GM23338 (cell line): Measurements from ENCODE around the gene SEC11A. TPM values are rescaled to one million over a fixed set of nuclear protein-coding genes. Genes with fewer than 3 reads are reported as not detected.

Source experiments
- ATAC-seq: fragments of 200-7000 bp; cut with Tn5 transposase; 3 replicates; pipeline ENCODE4 v1.9.1; 2020
- DNase-seq: peaks from one replicate; pipeline ENCODE4 v3.0.0-alpha.2; 2015; ENCODE audit warnings: low spot score
- H2AFZ ChIP-seq: fragments of 200-600 bp; sonication (generic); 2 replicates; pipeline ENCODE4 v1.8.0; 2016; ENCODE audit warnings: antibody characterized with exemption, mild to moderate bottlenecking, moderate library complexity
- H3F3A ChIP-seq: fragments of 200-600 bp; sonication (generic); replicated peaks from 2 replicates; pipeline ENCODE4 v1.8.0; 2017; ENCODE audit warnings: antibody characterized with exemption, mixed run types, low read depth
- H3K27ac ChIP-seq: fragments of 200-600 bp; sonication (generic); 2 replicates; pipeline ENCODE4 v1.6.1; 2016; ENCODE audit warnings: low read depth
- H3K27me3 ChIP-seq: fragments of 200-600 bp; sonication (generic); 2 replicates; pipeline ENCODE4 v1.8.0; 2016; ENCODE audit warnings: mild to moderate bottlenecking, mixed run types, moderate library complexity; ENCODE audit not compliant: insufficient read depth
- H3K36me3 ChIP-seq: fragments of 200-600 bp; sonication (generic); 2 replicates; pipeline ENCODE4 v1.8.0; 2016; ENCODE audit warnings: mild to moderate bottlenecking; ENCODE audit not compliant: insufficient read depth
- H3K4me1 ChIP-seq: fragments of 200-600 bp; sonication (generic); 2 replicates; pipeline ENCODE4 v1.8.0; 2016; ENCODE audit warnings: mild to moderate bottlenecking, moderate library complexity; ENCODE audit not compliant: insufficient read depth
- H3K4me2 ChIP-seq: fragments of 200-600 bp; sonication (generic); 2 replicates; pipeline ENCODE4 v1.7.1; 2017; ENCODE audit warnings: mixed run types
- H3K4me3 ChIP-seq: fragments of 200-600 bp; sonication (generic); 2 replicates; pipeline ENCODE4 v1.6.1; 2016; ENCODE audit warnings: mixed run types
- H3K79me2 ChIP-seq: fragments of 200-600 bp; sonication (generic); replicated peaks from 2 replicates; pipeline ENCODE4 v1.8.0; 2017; ENCODE audit warnings: mild to moderate bottlenecking; ENCODE audit not compliant: insufficient read depth
- H3K9me2 ChIP-seq: fragments of 200-600 bp; sonication (generic); 2 replicates; pipeline ENCODE4 v1.8.0; 2017; ENCODE audit not compliant: insufficient read depth
- H4K20me1 ChIP-seq: fragments of 200-600 bp; sonication (generic); replicated peaks from 2 replicates; pipeline ENCODE4 v1.8.0; 2017; ENCODE audit warnings: mild to moderate bottlenecking; ENCODE audit not compliant: insufficient read depth
- H3K27ac Mint-ChIP-seq: 2 replicates; pipeline ENCODE4 v1.8.0; 2020; ENCODE audit warnings: inconsistent platforms, mild to moderate bottlenecking, moderate library complexity, mixed read lengths
- H3K27me3 Mint-ChIP-seq: 3 replicates; pipeline ENCODE4 v1.8.0; 2022; ENCODE audit warnings: low read depth, mild to moderate bottlenecking, moderate library complexity, mixed read lengths, inconsistent platforms; ENCODE audit not compliant: insufficient read depth, poor library complexity
- H3K36me3 Mint-ChIP-seq: 3 replicates; pipeline ENCODE4 v1.8.0; 2021; ENCODE audit warnings: low read depth, mild to moderate bottlenecking, inconsistent platforms, moderate library complexity, mixed read lengths
- H3K4me1 Mint-ChIP-seq: 3 replicates; pipeline ENCODE4 v1.8.0; 2020; ENCODE audit warnings: mild to moderate bottlenecking, inconsistent platforms, mixed read lengths
- H3K4me3 Mint-ChIP-seq: 3 replicates; pipeline ENCODE4 v1.8.0; 2021; ENCODE audit warnings: moderate library complexity, mild to moderate bottlenecking, inconsistent platforms, mixed read lengths
- H3K9me3 Mint-ChIP-seq: 3 replicates; pipeline ENCODE4 v1.8.0; 2020; ENCODE audit warnings: moderate library complexity, mild to moderate bottlenecking, inconsistent platforms, mixed read lengths
- CREB1 ChIP-seq: fragments of 250-450 bp; sonication (Bioruptor Pico); IDR thresholded peaks from 2 replicates; pipeline ENCODE4 v1.5.0; 2020; ENCODE audit warnings: low read depth, mild to moderate bottlenecking, moderate library complexity
- EZH2 ChIP-seq: fragments of 200-600 bp; sonication (generic); IDR thresholded peaks from one replicate; pipeline ENCODE4 v1.8.0; 2017; ENCODE audit warnings: antibody characterized with exemption, mild to moderate bottlenecking, low read depth; ENCODE audit not compliant: unreplicated experiment
- JUNB ChIP-seq: IDR thresholded peaks from one replicate; pipeline ENCODE4 v1.6.1; 2016; ENCODE audit warnings: antibody characterized with exemption; ENCODE audit not compliant: unreplicated experiment
- POLR2AphosphoS5 ChIP-seq: IDR thresholded peaks from 2 replicates; pipeline ENCODE4 v1.6.1; 2016; ENCODE audit warnings: antibody characterized with exemption, low read depth
- STAT1 ChIP-seq: IDR thresholded peaks from one replicate; pipeline ENCODE4 v1.6.1; 2016; ENCODE audit warnings: antibody characterized with exemption; ENCODE audit not compliant: unreplicated experiment
- polyA plus RNA-seq: library from polyadenylated mRNA; unstranded; fragments of >200 nt; fragmentation: Nextera tagmentation; extraction: Ambion mirVana; gene quantifications from 2 replicates; pipeline ENCODE4 v1.2.1, GENCODE V29; 2016
- total RNA-seq: library from RNA; depleted of rRNA; stranded (reverse); fragments of >200 nt; shearing (Covaris generic); gene quantifications from 2 replicates; pipeline ENCODE4 v1.2.3, GENCODE V29; 2014
- TF ChIP-seq, protein P1 (sequence below): fragments of 250-450 bp; sonication (Bioruptor Pico); IDR thresholded peaks from 2 replicates; pipeline ENCODE4 v1.5.0; 2020; ENCODE audit warnings: mild to moderate bottlenecking, moderate library complexity
- TF ChIP-seq, protein P2 (sequence below): IDR thresholded peaks from one replicate; pipeline ENCODE4 v1.6.1; 2018; ENCODE audit warnings: antibody characterized with exemption; ENCODE audit not compliant: unreplicated experiment
- TF ChIP-seq, protein P3 (sequence below), 2 experiments: fragments of 200-600 bp in 1 of 2; sonication (generic) in 1 of 2; conservative IDR thresholded peaks; 2 replicates each; pipeline versions ENCODE4 v1.5.1 to v1.6.1; 2016 to 2017; ENCODE audit warnings: antibody characterized with exemption in 2 of 2, low read depth in 2 of 2, mild to moderate bottlenecking in 2 of 2, moderate library complexity in 1 of 2
- TF ChIP-seq, protein P4 (sequence below): IDR thresholded peaks from 2 replicates; pipeline ENCODE4 v1.6.1; 2016; ENCODE audit warnings: antibody characterized with exemption

Gene SEC11A
- total and polyA plus RNA-seq, 2 experiments from 2014 or later, result 191 to 257 TPM

DNA sequence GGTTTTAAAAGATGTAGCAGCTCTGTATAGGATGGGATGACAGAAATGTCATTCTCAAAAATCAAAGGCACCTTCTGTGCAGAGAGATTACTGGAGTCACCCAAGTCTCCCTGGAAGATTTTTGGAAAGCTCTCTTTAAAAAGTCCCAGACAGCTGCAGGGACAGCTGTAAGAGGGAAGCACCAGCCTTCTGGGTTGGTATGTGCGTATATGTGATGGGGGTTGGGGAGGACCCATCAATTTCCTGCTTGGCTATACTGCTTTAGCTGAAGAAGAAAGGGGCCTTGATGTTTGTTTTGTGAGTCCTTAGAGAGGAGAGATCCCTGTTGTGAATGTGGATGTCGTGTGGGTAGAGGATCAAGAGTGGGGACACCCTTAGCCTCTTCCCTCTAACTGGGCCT lies 5.4 kb upstream of the SEC11A start:
- TF ChIP-seq CREB1, result no peak
- TF ChIP-seq, protein P1, sequence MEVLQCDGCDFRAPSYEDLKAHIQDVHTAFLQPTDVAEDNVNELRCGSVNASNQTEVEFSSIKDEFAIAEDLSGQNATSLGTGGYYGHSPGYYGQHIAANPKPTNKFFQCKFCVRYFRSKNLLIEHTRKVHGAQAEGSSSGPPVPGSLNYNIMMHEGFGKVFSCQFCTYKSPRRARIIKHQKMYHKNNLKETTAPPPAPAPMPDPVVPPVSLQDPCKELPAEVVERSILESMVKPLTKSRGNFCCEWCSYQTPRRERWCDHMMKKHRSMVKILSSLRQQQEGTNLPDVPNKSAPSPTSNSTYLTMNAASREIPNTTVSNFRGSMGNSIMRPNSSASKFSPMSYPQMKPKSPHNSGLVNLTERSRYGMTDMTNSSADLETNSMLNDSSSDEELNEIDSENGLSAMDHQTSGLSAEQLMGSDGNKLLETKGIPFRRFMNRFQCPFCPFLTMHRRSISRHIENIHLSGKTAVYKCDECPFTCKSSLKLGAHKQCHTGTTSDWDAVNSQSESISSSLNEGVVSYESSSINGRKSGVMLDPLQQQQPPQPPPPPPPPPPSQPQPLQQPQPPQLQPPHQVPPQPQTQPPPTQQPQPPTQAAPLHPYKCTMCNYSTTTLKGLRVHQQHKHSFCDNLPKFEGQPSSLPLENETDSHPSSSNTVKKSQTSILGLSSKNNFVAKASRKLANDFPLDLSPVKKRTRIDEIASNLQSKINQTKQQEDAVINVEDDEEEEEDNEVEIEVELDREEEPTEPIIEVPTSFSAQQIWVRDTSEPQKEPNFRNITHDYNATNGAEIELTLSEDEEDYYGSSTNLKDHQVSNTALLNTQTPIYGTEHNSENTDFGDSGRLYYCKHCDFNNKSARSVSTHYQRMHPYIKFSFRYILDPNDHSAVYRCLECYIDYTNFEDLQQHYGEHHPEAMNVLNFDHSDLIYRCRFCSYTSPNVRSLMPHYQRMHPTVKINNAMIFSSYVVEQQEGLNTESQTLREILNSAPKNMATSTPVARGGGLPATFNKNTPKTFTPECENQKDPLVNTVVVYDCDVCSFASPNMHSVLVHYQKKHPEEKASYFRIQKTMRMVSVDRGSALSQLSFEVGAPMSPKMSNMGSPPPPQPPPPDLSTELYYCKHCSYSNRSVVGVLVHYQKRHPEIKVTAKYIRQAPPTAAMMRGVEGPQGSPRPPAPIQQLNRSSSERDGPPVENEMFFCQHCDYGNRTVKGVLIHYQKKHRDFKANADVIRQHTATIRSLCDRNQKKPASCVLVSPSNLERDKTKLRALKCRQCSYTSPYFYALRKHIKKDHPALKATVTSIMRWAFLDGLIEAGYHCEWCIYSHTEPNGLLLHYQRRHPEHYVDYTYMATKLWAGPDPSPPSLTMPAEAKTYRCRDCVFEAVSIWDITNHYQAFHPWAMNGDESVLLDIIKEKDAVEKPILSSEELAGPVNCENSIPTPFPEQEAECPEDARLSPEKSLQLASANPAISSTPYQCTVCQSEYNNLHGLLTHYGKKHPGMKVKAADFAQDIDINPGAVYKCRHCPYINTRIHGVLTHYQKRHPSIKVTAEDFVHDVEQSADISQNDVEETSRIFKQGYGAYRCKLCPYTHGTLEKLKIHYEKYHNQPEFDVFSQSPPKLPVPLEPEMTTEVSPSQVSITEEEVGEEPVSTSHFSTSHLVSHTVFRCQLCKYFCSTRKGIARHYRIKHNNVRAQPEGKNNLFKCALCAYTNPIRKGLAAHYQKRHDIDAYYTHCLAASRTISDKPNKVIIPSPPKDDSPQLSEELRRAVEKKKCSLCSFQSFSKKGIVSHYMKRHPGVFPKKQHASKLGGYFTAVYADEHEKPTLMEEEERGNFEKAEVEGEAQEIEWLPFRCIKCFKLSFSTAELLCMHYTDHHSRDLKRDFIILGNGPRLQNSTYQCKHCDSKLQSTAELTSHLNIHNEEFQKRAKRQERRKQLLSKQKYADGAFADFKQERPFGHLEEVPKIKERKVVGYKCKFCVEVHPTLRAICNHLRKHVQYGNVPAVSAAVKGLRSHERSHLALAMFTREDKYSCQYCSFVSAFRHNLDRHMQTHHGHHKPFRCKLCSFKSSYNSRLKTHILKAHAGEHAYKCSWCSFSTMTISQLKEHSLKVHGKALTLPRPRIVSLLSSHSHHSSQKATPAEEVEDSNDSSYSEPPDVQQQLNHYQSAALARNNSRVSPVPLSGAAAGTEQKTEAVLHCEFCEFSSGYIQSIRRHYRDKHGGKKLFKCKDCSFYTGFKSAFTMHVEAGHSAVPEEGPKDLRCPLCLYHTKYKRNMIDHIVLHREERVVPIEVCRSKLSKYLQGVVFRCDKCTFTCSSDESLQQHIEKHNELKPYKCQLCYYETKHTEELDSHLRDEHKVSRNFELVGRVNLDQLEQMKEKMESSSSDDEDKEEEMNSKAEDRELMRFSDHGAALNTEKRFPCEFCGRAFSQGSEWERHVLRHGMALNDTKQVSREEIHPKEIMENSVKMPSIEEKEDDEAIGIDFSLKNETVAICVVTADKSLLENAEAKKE (CRISPR knock-in tag), result no peak
- no peak for TF ChIP-seq JUNB
- TF ChIP-seq STAT1, result no peak
- TF ChIP-seq EZH2, result no peak
- TF ChIP-seq POLR2AphosphoS5, result no peak
- TF ChIP-seq, protein P2, sequence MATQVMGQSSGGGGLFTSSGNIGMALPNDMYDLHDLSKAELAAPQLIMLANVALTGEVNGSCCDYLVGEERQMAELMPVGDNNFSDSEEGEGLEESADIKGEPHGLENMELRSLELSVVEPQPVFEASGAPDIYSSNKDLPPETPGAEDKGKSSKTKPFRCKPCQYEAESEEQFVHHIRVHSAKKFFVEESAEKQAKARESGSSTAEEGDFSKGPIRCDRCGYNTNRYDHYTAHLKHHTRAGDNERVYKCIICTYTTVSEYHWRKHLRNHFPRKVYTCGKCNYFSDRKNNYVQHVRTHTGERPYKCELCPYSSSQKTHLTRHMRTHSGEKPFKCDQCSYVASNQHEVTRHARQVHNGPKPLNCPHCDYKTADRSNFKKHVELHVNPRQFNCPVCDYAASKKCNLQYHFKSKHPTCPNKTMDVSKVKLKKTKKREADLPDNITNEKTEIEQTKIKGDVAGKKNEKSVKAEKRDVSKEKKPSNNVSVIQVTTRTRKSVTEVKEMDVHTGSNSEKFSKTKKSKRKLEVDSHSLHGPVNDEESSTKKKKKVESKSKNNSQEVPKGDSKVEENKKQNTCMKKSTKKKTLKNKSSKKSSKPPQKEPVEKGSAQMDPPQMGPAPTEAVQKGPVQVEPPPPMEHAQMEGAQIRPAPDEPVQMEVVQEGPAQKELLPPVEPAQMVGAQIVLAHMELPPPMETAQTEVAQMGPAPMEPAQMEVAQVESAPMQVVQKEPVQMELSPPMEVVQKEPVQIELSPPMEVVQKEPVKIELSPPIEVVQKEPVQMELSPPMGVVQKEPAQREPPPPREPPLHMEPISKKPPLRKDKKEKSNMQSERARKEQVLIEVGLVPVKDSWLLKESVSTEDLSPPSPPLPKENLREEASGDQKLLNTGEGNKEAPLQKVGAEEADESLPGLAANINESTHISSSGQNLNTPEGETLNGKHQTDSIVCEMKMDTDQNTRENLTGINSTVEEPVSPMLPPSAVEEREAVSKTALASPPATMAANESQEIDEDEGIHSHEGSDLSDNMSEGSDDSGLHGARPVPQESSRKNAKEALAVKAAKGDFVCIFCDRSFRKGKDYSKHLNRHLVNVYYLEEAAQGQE, result no peak
- TF ChIP-seq, protein P3, sequence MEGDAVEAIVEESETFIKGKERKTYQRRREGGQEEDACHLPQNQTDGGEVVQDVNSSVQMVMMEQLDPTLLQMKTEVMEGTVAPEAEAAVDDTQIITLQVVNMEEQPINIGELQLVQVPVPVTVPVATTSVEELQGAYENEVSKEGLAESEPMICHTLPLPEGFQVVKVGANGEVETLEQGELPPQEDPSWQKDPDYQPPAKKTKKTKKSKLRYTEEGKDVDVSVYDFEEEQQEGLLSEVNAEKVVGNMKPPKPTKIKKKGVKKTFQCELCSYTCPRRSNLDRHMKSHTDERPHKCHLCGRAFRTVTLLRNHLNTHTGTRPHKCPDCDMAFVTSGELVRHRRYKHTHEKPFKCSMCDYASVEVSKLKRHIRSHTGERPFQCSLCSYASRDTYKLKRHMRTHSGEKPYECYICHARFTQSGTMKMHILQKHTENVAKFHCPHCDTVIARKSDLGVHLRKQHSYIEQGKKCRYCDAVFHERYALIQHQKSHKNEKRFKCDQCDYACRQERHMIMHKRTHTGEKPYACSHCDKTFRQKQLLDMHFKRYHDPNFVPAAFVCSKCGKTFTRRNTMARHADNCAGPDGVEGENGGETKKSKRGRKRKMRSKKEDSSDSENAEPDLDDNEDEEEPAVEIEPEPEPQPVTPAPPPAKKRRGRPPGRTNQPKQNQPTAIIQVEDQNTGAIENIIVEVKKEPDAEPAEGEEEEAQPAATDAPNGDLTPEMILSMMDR (conservative IDR thresholded peaks at IDR 0.05; ENCODE audit: low read depth in 2 of 2), result no peak
- TF ChIP-seq, protein P4, sequence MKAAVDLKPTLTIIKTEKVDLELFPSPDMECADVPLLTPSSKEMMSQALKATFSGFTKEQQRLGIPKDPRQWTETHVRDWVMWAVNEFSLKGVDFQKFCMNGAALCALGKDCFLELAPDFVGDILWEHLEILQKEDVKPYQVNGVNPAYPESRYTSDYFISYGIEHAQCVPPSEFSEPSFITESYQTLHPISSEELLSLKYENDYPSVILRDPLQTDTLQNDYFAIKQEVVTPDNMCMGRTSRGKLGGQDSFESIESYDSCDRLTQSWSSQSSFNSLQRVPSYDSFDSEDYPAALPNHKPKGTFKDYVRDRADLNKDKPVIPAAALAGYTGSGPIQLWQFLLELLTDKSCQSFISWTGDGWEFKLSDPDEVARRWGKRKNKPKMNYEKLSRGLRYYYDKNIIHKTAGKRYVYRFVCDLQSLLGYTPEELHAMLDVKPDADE, result no peak
- no peaks in the 10 kb centered on the region for H3K27me3 ChIP-seq
- Mint-ChIP-seq H3K27me3 (peaks cover 8% of the 10 kb centered on the region), H3K4me1 (peaks cover 13% of the 10 kb centered on the region), H3K9me3 (no peaks in the 10 kb centered on the region), H3K4me3 (no peak overlapping the region), H3K27ac (no peak overlapping the region), H3K36me3 (no peaks in the 10 kb centered on the region; the same call in 2 of the 3 replicates)
- no peak overlapping the region for H3K4me3 ChIP-seq
- 0 out of 2 replicates have a peak, but pooled peaks cover 3% of the 10 kb centered on the region for H3F3A ChIP-seq
- no peak overlapping the region for H3K27ac ChIP-seq
- no peaks in the 10 kb centered on the region for H3K9me2 ChIP-seq
- DNase-seq, result no peak
- H2AFZ ChIP-seq, result peak overlapping the region; percentile 63
- no peak for ATAC-seq
- peaks cover 12% of the 10 kb centered on the region for H3K4me1 ChIP-seq
- no peaks in the 10 kb centered on the region for H3K36me3 ChIP-seq
- H3K79me2 ChIP-seq, result no peaks in the 10 kb centered on the region
- H3K4me2 ChIP-seq, result peak overlapping the region; percentile 62
- H4K20me1 ChIP-seq, result no peaks in the 10 kb centered on the region
